NOMO-1 treated with DMSO at 0.1 percent for 48 hours (cell line): Measurements from ENCODE around the gene CRYBG2.

Experiments used
- DNase-seq: peaks from one replicate; lab custom pipeline; 2025; ENCODE audit not compliant: unreplicated experiment; lab: John Stamatoyannopoulos, UW

CRYBG2 gene

DNA sequence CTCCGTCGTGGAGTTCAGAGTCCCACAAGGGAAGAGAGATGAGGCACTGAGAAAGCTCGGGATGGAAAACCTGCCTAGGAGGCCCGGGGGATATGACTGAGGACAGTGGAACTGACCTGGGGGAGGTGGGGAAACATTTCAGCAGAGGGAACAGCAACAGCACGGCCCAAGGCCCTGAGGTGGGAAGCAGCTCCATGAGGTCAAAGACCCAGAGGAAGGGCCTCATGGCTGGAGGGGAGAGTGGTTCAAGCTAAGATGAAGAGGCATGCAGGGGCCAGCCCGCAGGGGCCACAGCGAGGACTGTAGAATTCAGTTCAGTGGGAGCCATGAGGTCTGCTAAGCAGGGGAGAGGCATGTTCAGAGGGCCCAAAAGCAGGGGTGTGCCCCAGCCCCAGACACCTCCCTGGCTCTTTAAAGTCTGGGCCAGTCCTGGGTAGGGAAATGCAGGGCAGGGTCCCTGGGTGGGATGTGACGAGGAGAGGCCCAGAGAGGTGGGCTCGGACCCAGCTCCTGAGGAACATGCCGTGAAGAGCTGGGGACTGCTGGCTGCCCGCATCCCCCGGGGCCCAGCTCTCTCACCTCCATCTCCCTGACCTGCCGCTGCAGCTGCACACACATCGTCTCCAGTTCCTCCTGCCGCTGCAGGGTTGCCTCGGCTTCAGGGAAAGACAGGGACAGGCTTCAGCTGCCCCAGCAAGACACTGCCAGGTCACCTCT, 57.4 kb downstream of the CRYBG2 start:
- DNase-seq: no peak

DNA sequence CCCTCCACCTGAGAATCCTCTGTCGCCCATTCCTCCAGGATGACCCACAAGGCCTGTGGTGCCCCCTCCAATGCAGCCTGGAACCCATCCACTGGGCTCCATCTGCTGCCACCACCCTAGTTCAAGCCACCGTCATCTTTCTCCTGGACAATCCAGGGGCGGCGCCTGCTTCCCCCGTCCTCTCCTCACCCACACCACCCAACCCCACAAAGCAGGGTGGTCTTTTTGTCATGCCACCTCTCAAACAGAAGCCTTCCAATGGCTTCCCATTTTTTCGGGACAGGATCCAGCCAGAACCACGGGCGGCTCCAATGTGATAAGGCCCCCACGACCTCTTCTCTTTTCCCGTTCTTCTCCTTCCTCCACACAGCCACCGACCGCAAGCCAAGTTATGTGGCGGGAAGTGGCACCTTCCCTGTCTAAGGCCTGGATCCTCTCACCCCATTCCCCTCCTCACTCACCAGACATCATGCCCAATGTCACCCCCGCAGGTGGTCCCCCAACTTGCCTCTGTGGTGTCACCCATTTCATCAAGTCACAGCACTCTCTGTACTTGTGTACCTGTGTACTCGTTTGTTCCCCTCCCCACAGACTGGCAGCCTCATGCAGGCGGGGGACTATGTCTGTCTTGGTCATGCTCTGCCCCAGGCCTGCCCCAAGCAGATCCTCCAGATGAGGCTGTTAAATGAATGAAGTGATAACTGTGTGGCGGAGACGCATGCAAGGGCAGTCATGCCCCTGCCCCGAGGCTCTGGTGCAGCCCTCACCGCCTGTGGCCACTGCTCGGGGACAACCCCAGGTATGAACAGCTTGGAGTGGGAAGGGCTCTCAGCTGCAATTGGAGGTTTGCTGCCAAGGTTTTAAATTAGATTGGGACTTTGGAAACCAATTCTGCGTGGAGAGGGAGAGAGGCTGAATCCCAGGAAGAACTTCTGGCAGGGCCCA, 58.5 kb downstream of the CRYBG2 start:
- no peak for DNase-seq

DNA sequence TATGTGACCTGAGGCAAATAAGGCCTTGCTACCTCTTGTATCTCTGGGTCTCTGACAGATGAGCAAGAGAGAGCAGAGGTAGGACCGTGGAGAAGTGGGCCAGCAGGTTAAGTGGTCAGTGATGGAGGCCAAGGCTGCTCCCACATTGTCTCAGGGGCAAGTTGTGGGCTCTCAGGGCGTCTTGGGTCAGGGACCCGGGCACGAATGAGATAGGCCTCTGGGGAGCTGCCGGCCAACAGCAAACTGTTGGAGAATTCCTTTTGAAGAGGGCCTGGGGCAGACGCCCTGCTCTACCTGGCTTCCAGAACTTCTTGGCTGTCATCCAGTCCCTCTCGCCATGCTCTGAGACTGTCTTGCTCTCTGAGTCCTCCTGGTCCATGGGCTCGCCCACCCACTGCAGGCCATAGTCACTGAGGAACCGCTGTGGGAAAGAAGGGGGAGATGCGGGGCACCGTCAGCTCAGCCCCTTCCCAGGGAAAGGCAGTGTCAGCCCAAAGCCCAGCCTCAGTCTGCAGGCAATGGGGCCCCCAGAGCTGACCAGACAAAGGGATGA, 59.9 kb downstream of the CRYBG2 start:
- DNase-seq: no peak

DNA sequence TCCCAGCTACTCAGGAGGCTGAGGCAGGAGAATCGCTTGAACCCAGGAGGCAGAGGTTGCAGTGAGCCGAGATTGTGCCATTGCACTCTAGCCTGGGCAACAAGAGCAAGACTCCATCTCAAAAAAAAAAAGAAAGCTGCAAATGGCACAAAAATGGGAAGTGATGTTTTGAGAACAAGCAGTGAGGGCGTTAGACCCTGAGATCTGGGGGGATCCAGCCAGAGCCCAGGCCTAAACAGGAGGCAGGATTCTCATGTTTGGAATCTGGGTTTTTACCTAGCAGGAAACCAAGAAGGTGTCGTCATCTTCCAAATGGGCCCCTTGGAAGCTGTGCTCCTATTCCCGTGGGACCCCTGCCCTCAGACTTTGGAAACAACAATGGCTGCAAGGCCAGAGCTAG, 61.2 kb downstream of the CRYBG2 start:
- DNase-seq: peak; percentile 11

DNA sequence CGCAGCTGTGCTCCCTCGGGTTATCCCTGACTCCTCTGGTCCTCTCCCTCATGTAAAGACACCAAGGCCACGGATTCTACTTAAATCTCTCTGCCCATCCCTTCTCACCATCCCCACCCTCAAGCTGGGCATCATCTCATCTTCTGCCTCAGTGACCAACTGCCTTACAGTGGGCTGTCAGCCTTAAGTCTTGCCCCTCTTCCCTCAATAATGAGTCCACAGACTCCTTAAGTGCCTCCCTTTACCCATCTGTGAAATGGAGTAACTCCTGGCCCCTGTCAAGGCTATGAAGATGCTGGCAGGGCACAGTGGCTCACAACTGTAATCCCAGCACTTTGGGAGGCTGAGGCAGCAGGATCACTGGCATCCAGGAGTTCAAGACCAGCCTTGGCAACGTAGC, 62.0 kb downstream of the CRYBG2 start:
- no peak for DNase-seq

DNA sequence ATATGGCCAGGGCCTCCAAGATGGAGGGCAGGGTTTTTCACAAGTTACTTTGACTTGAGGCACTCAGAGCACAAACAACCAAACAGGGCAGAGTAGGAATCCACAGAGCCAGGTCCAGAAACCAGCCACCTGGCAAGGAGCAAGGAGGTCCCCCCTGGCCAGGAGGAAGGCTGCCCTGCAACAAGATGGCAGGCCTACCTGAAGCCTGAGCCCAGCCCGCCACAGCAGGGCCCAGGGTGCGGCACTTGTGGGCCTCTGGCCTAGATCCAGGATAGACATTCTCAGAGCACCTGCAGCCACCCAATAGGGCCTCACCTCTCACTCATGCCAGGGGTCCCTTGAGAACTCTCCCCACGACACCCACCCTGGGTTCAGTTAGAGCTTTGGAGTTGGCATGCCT, 62.5 kb downstream of the CRYBG2 start:
- no peak for DNase-seq

DNA sequence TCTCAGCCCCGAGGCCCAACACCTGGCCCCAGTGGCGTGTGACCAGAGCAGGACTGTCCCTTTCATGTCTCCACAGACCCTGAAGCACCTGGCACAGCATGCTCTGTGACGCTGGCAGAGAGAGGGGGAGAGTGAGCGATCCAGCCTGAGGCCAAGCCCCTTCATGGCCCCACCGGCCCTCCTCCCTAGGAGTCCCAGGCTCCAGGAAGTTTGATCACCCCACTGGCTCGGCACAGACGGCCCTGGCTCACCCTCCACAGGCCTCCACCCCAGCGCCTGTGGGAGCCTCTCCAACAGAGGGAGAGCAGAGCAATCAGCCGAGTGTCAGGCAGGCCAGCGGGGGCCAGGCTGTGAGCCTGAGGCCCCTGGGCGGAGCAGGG, 63.1 kb downstream of the CRYBG2 start:
- no peak for DNase-seq

DNA sequence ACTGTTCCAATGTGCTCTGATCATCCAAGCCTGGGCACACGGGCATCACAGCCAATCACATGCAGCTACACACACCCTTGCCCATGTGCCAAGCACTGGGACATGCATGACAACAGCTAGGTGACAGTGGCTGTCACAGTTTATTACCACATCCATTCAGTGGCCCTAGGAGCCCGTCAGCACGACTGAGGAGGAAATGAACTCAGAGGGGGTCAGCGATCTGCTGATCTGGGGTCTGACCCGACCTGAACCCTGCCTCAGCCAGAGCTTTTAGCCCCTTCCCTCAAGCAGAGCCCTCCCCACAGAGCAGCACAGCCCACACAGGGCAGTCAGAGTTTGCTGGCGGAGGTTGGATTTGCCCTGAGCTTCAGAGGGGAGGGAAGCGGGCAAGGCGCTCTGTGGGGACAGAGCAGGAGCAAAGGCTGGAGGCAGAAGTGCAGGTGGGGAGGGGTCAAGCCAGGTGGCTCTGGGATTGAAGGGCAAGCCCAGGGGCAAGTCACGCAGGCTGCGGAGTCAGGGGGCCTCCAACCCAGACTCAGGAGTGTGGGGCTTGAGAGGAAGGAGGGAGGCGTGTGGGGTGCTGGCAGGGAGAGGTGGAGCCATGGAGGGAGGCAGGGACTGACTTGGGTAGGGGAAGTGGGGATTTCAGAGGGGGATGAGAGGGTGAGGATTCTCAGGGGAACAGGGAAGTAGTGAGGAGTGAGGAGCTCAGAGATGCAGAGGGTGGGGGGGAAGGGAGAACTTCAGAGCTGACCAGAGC, 63.6 kb downstream of the CRYBG2 start:
- peak; percentile 41 for DNase-seq

DNA sequence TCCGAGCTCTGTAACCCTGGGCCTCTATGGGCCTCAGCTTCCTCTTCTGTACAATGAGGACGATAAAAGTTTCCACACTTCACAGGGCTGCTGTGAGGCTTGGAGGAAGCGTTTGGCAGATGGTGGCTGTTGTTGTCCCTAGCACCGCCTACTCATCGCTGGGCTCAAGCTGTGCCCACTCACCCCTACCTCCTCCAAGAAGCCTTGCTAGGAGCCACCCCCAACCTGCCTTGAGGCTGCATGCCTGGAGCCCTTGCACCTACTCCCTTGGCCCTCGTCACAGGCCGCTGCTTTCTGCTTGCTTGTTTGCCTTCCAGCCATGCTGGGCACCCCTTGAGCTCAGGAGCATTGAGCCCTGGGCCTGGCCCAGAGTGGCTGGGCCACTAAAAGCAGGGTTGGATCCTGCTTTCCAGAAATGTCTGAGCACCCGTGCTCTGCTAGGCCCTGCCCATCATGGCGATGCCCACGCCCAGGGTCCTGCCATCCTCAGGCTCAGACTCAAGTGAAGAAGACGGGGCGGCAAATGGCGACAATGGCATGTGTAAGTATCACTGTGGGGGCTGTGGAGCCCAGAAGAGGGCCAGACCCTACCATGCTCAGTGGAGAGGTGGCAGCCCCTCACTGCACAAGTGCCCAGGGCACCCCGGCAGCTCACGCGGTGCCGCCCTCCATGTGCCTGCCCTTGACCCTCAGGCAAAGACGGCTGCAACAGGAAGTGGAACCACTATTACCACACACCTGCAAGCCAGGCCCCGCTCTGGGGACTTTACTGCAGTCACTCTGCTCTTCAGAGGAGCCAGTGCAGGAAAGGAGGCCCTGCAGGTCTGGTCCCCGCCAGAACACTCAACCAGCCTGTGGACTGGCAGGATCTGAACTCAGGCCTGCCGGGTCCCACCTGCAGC, 64.5 kb downstream of the CRYBG2 start:
- DNase-seq: peak; percentile 96

DNA sequence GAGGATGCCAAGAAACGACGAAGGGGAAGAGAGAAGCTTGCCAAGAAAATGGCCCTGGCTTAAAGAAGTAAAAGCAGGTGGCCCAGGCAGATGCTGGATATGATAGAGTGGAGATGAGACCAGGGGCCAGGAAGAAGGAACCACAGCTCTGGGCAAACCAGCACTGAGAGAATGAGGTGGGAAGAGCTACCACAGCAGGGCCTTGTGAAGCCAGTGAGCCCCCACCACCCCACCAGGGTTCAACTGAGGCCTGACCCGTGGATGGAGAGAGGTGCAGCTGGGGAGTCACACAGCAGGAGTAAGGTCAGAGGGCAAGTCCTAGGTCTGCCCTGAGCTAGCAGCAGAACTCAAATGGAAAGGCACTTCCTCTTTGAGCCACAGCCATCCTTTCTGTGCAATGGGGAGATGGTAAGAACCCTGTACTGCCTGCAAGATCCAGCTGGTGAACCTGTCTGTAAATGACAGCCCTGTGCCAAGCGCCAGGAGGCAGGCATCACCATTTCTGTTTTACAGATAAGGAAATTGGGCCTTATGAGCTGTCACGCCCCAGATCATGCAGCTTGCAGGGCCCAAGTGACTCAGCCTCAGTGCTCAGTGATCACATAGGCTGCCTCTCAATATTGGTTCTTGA, 65.5 kb downstream of the CRYBG2 start:
- peak; percentile 17 for DNase-seq

DNA sequence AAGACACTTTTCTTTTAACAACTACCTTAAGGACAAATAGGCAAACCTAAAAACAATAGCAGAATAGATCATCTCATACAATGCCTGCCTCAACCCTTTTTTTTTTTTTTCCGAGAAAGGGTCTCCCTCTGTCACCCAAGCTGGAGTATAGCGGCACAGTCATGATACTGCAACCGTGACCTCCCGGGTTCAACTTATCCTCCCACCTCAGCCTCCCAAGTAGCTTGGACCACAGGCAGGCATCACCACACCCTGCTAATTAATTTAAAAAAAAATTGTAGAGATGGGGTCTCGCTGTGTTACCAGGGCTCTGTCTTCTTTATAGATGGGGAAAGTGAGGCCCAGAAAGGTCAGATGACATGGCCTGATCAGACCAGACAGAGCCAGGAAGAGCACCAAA, 66.1 kb downstream of the CRYBG2 start:
- DNase-seq: no peak

DNA sequence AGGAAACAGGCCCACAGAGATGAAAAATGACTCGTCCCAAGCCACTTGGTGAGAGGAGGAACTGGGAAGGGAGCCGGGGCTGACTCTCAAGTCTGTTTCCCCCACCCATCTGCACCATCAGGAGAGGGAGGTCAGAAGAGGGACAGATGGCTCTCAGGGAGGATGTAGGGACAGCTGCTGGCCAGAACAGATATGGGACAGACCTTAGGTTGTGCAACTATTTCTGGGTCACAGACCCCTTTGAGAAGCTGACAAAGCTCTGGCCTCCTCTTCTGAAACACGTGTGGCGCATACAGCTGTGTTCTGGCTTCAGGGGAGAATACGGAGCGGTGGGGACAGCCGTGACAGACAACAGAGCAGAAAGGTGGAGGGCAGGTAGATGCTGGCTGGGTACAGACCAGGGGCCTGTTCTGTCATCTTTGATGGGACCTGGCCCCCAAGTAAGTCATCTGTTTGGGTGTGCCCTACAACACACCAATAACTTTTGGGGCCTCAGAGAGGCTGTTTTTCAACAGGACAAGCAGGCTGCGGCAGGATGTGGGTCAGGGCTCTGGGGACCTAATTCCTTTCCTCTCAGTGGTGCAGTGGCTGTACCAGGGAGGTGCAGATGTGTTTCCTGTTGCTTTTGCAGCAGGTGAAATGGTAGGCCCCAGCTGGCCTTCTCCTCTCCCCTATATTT, 66.8 kb downstream of the CRYBG2 start:
- DNase-seq: peak; percentile 8

DNA sequence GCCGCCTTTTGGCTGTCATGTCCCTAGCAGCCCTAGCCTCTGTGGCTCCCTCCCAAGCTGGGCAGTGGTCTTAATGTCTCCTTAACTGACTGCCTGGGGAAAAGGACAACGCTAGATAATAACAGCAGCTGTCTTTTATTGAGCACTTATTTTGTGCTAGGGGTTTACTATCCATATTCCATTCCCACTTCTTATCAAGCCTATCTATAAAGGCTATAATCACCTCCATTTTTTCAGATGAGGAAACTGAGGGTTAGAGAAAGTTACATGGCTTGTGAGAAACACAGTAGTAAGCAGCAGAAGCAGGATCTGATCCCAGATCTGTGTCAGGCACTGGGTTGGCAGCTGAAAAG, 67.9 kb downstream of the CRYBG2 start:
- no peak for DNase-seq

DNA sequence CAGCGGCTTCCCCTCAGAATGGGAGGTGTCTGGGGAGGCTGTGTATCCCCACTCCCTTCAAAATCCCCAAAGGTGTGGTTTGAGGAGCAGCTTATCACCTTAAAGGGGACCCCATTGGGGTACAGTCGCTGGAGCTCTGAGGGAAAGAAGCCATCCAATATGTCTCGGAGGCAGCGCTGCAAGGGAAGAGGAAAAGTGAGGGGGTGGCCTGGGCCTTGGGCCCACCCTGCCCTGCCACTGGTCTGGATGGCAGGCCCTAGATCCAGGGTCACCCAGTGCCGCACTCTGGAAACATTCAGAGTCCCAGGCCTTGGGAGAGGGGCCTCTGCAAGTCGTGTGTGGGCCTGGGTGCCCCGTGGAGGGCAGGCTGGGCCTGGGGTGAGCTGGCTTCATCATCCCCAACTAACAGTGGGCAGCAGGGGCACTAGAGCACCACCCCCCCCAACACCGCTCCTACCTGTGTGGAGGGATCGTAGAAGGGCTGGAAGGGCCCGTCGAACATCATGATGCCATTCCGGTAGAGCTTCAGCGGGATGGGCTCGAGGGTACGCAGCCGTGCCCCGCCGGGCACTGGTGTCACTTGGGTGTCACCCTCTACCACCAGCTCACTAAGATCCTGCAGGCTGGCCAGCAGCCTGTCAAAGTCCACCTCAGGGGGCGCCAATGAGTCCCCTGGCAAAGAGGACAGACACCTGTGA, 68.4 kb downstream of the CRYBG2 start:
- no peak for DNase-seq

DNA sequence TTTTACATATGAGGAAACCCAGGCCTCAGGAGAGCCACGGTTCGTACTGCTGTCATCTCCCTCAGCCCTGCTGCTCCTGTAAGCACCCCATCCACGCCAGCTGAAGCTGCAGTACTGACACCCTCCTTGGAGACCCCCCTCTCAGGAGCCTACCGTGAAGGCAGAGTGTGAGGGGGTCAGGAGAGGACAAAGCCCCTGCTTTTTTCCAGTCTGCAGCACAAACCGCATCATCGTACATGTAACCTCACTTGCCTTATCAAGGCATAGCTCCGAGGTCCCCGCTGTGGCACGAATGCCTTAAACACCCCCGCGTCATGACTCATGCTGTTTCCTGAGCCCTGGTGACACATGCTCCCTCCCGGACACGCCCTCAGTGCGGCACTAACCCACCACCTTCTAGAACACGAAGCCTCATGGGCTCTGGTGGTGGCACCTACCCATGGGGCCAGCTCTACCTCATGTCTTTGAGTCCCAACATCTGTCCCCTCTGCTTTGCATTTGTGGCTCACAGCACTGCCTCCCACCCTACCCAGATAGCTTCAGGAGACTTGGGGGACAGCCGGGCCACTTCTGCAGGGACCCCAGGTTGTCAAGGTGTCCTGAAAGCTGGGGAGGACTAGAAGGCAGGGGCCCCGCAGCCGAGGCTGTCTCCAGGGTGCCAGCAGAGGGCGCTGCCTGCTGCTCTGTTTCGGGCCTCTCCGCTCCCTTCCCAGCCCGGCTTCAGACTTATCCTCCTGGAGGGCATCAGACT, 69.2 kb downstream of the CRYBG2 start:
- peak; percentile 93 for DNase-seq

DNA sequence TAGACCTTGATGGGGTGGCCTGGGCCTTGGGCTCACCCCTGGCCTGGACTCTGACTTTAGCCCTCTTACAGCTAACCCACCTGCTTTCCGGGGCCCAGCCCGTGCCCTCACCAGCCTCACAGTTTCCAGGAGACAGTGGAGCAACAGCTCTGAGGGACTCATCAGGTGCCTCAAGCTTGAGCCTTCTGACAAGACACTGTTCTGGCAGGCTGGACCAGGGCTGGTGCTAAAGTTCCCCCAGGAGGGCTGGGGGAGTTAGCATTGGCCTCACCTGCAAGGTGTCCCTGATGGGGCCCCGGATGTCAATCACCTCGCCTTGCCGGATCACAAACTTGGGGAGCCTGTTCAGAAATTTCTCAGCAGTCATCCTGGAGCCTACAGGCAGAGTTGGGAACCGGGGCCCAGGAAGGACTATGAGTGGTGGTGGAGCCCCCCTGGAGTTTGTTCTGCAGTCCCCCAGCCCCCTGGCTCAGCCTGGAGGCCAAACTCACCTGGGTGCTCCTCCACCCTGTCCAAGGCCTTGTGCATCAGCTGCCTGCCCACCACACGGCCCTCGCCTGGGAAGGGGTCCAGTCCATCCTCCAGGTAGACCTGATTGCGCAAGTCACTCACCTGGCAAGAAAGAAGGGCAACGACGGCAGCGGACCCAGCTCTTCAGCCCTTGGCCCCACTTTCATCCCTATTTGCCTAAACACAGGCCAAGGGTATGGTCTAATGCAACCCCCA, 69.9 kb downstream of the CRYBG2 start:
- no peak for DNase-seq

DNA sequence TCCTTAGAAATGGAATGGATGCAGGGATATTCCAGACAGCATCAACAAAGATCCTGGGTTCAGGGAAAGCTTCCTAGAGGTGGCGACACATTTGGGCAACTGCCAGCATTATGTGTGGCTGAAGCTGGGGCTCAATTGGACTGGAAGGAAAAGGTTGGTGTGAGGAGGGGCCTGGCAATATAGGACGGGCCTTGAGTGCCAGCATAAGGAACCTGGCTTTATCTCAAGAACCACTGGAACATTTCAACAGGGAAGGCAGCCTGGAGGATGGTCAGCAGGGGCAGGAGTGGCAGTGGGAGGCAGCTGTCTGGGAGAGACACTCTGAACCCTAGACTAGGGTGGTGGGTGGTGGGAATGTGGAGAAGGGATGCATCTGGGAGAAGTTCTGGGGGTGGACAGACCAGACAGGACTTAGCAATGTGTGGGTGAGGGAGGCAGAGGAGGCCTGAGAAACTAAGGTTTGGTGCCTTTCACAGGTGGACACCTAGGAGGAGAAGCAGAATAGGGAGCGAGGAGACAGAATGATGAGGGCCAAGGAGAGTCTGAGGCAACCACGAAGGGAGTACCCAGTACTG, 70.6 kb downstream of the CRYBG2 start:
- no peak for DNase-seq
